GM12891 (cell line): ENCODE data around the gene ARHGEF28.

Experiments
- PAX5 ChIP-seq: IDR thresholded peaks from 2 replicates; pipeline ENCODE4 v1.6.1; 2011; ENCODE audit warnings: low read length, moderate library complexity, mild to moderate bottlenecking; ENCODE audit not compliant: insufficient read depth, severe bottlenecking
- POLR2A ChIP-seq: IDR thresholded peaks from 2 replicates; pipeline ENCODE4 v1.6.1; 2011; ENCODE audit warnings: low read depth, low read length, control low read depth
- POLR2AphosphoS5 ChIP-seq: IDR thresholded peaks from 2 replicates; pipeline ENCODE4 v1.6.1; 2011; ENCODE audit warnings: low read depth, low read length, control low read depth
- POU2F2 ChIP-seq: IDR thresholded peaks from 2 replicates; pipeline ENCODE4 v1.6.1; 2011; ENCODE audit warnings: low read depth, mild to moderate bottlenecking, control low read depth, low read length, moderate library complexity
- TAF1 ChIP-seq: IDR thresholded peaks from 2 replicates; pipeline ENCODE4 v1.6.1; 2011; ENCODE audit warnings: low read depth, low read length, control low read depth

GRCh38 chr5:73666891-73667290, 40.9 kb downstream of the ARHGEF28 start:
- TF ChIP-seq POLR2A (no peak), TAF1 (no peak), POLR2AphosphoS5 (no peak), POU2F2 (no peak), PAX5 (no peak)
